HEK293 (cell line): Measurements from ENCODE around the gene FRMD4A.

Experiments
- MYNN ChIP-seq: fragments of 450-650 bp; formaldehyde crosslinking; IDR thresholded peaks from 2 replicates; pipeline ENCODE4 v1.5.1; 2016; ENCODE audit warnings: missing biosample characterization, missing genetic modification characterization, borderline replicate concordance
- YY1 ChIP-seq: fragments of 450-650 bp; formaldehyde crosslinking; IDR thresholded peaks from 2 replicates; pipeline ENCODE4 v1.5.1; 2018; ENCODE audit warnings: missing biosample characterization, missing genetic modification characterization
- ZBTB20 ChIP-seq: fragments of 450-650 bp; formaldehyde crosslinking; IDR thresholded peaks from 2 replicates; pipeline ENCODE4 v1.5.1; 2016; ENCODE audit warnings: missing biosample characterization, missing genetic modification characterization
- ZBTB7A ChIP-seq: fragments of 450-650 bp; formaldehyde crosslinking; IDR thresholded peaks from 2 replicates; pipeline ENCODE4 v1.5.1; 2016; ENCODE audit warnings: low read depth, missing biosample characterization, missing genetic modification characterization
- ZNF132 ChIP-seq: fragments of 450-650 bp; formaldehyde crosslinking; IDR thresholded peaks from 2 replicates; pipeline ENCODE4 v1.5.1; 2017; ENCODE audit warnings: missing biosample characterization, missing genetic modification characterization, borderline replicate concordance
- ZNF155 ChIP-seq: fragments of 450-650 bp; formaldehyde crosslinking; IDR thresholded peaks from 2 replicates; pipeline ENCODE4 v1.5.1; 2016; ENCODE audit warnings: missing biosample characterization, missing genetic modification characterization
- ZNF19 ChIP-seq: fragments of 450-650 bp; formaldehyde crosslinking; IDR thresholded peaks from 2 replicates; pipeline ENCODE4; 2016; ENCODE audit warnings: missing biosample characterization, missing genetic modification characterization, low read depth
- ZNF274 ChIP-seq, 2 experiments: fragments of 200-500 bp in 1 of 2; fragments of 450-650 bp in 1 of 2; sonication (Bioruptor generic) in 1 of 2; formaldehyde crosslinking in 1 of 2; IDR thresholded peaks; 2 replicates each; pipeline versions ENCODE4 v1.5.1 to v1.6.1; 2014 to 2016; ENCODE audit warnings: borderline replicate concordance in 1 of 2, inconsistent platforms in 1 of 2, low read length in 1 of 2, missing biosample characterization in 1 of 2, missing genetic modification characterization in 1 of 2
- ZNF292 ChIP-seq: fragments of 450-650 bp; formaldehyde crosslinking; IDR thresholded peaks from 2 replicates; pipeline ENCODE4 v1.5.1; 2016; ENCODE audit warnings: low read depth, missing biosample characterization, missing genetic modification characterization, borderline replicate concordance
- ZNF391 ChIP-seq: fragments of 450-650 bp; formaldehyde crosslinking; IDR thresholded peaks from 2 replicates; pipeline ENCODE4 v1.5.1; 2016; ENCODE audit warnings: low read depth, missing biosample characterization, missing genetic modification characterization, borderline replicate concordance
- TF ChIP-seq, protein P1 (sequence below): sonication (generic); formaldehyde crosslinking; IDR thresholded peaks from 2 replicates; pipeline ENCODE4 v1.8.1; 2022; ENCODE audit warnings: mild to moderate bottlenecking, moderate library complexity, missing genetic modification reagents
- TF ChIP-seq, protein P2 (sequence below): fragments of 450-650 bp; formaldehyde crosslinking; IDR thresholded peaks from 2 replicates; pipeline ENCODE4 v1.5.1; 2017; ENCODE audit warnings: missing biosample characterization, missing genetic modification characterization
- TF ChIP-seq, protein P3 (sequence below): fragments of 450-650 bp; formaldehyde crosslinking; IDR thresholded peaks from 2 replicates; pipeline ENCODE4 v1.5.1; 2016; ENCODE audit warnings: missing biosample characterization, missing genetic modification characterization

- TF ChIP-seq, protein P1, sequence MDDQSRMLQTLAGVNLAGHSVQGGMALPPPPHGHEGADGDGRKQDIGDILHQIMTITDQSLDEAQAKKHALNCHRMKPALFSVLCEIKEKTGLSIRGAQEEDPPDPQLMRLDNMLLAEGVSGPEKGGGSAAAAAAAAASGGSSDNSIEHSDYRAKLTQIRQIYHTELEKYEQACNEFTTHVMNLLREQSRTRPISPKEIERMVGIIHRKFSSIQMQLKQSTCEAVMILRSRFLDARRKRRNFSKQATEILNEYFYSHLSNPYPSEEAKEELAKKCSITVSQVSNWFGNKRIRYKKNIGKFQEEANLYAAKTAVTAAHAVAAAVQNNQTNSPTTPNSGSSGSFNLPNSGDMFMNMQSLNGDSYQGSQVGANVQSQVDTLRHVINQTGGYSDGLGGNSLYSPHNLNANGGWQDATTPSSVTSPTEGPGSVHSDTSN (CRISPR knock-in tag), result no peak
- TF ChIP-seq ZNF391 (no peak), ZNF19 (tag by site-specific recombination) (no peak), ZBTB20 (tag by site-specific recombination) (no peak), YY1 (tag by site-specific recombination) (no peak), ZNF132 (tag by site-specific recombination) (no peak), ZBTB7A (tag by site-specific recombination) (no peak), MYNN (no peak), ZNF155 (tag by site-specific recombination) (no peak), ZNF274 (IDR thresholded peaks at IDR 0.05; ENCODE audit: low read length) (no peak), ZNF274 (tag by site-specific recombination; IDR thresholded peaks at IDR 0.05; ENCODE audit: borderline replicate concordance) (no peak), ZNF292 (tag by site-specific recombination) (no peak)
- TF ChIP-seq, protein P2, sequence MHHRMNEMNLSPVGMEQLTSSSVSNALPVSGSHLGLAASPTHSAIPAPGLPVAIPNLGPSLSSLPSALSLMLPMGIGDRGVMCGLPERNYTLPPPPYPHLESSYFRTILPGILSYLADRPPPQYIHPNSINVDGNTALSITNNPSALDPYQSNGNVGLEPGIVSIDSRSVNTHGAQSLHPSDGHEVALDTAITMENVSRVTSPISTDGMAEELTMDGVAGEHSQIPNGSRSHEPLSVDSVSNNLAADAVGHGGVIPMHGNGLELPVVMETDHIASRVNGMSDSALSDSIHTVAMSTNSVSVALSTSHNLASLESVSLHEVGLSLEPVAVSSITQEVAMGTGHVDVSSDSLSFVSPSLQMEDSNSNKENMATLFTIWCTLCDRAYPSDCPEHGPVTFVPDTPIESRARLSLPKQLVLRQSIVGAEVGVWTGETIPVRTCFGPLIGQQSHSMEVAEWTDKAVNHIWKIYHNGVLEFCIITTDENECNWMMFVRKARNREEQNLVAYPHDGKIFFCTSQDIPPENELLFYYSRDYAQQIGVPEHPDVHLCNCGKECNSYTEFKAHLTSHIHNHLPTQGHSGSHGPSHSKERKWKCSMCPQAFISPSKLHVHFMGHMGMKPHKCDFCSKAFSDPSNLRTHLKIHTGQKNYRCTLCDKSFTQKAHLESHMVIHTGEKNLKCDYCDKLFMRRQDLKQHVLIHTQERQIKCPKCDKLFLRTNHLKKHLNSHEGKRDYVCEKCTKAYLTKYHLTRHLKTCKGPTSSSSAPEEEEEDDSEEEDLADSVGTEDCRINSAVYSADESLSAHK (tag by site-specific recombination), result no peak
- TF ChIP-seq, protein P3, sequence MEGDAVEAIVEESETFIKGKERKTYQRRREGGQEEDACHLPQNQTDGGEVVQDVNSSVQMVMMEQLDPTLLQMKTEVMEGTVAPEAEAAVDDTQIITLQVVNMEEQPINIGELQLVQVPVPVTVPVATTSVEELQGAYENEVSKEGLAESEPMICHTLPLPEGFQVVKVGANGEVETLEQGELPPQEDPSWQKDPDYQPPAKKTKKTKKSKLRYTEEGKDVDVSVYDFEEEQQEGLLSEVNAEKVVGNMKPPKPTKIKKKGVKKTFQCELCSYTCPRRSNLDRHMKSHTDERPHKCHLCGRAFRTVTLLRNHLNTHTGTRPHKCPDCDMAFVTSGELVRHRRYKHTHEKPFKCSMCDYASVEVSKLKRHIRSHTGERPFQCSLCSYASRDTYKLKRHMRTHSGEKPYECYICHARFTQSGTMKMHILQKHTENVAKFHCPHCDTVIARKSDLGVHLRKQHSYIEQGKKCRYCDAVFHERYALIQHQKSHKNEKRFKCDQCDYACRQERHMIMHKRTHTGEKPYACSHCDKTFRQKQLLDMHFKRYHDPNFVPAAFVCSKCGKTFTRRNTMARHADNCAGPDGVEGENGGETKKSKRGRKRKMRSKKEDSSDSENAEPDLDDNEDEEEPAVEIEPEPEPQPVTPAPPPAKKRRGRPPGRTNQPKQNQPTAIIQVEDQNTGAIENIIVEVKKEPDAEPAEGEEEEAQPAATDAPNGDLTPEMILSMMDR (tag by site-specific recombination), result no peak
Observed at GRCh38 chr10:13955409-13956068, 375.2 kb downstream of the FRMD4A start.
